ENCODE measurements around the gene TRIM23.

TRIM23 gene

GRCh38 chr5:65548281-65548680, 75.9 kb downstream of the TRIM23 start:
- H3K27ac ChIP-seq, result no peak overlapping the region
- TF ChIP-seq CTCF (IDR thresholded peaks at IDR 0.05), result no peak
- TF ChIP-seq ZFX (IDR thresholded peaks at IDR 0.05; ENCODE audit: borderline replicate concordance), result no peak

GRCh38 chr5:65546141-65546540, 78.0 kb downstream of the TRIM23 start:
- H3K27ac ChIP-seq, result no peak overlapping the region
- TF ChIP-seq CTCF (IDR thresholded peaks at IDR 0.05), result no peak
- TF ChIP-seq ZFX (IDR thresholded peaks at IDR 0.05; ENCODE audit: borderline replicate concordance), result no peak

GRCh38 chr5:65544473-65544872, 79.7 kb downstream of the TRIM23 start:
- TF ChIP-seq ZFX (IDR thresholded peaks at IDR 0.05; ENCODE audit: borderline replicate concordance) (no peak), CTCF (IDR thresholded peaks at IDR 0.05) (no peak)
- H3K27ac ChIP-seq, result no peak overlapping the region

- no peak for TF ChIP-seq ZFX (IDR thresholded peaks at IDR 0.05; ENCODE audit: borderline replicate concordance)
- TF ChIP-seq CTCF (IDR thresholded peaks at IDR 0.05), result no peak
- no peak overlapping the region for H3K27ac ChIP-seq
Observed at GRCh38 chr5:65539827-65540226, 84.3 kb downstream of the TRIM23 start.

Measured in 22Rv1 (cell line).